HG03354 (cell line): ENCODE results near the gene CRB1.
"Not testable (repeated sequence)": the region's sequence is repeated elsewhere in the genome, so short reads cannot be mapped to it uniquely, and the experiment has no call there.

ENCODE experiments used
- ATAC-seq: cut with Tn5 transposase; IDR thresholded peaks from one replicate; pipeline ENCODE4 v1.9.1; 2021; ENCODE audit warnings: mild to moderate bottlenecking; ENCODE audit not compliant: unreplicated experiment, poor library complexity, severe bottlenecking

The CRB1 gene

GRCh38 chr1:197391303-197392226 lies 123.5 kb downstream of the CRB1 start:
- no peak for ATAC-seq

- no peak for ATAC-seq
These were observed 124.5 kb downstream of the CRB1 start for GRCh38 chr1:197392541-197392940.

GRCh38 chr1:197393105-197393504 lies 125.1 kb downstream of the CRB1 start:
- ATAC-seq, result no peak

- ATAC-seq, result no peak
These were observed 125.7 kb downstream of the CRB1 start for GRCh38 chr1:197393772-197394171.

GRCh38 chr1:197394831-197395608 lies 127.0 kb downstream of the CRB1 start:
- ATAC-seq, result no peak

- no peak for ATAC-seq
These were observed 129.8 kb downstream of the CRB1 start for GRCh38 chr1:197397895-197398294.

DNA sequence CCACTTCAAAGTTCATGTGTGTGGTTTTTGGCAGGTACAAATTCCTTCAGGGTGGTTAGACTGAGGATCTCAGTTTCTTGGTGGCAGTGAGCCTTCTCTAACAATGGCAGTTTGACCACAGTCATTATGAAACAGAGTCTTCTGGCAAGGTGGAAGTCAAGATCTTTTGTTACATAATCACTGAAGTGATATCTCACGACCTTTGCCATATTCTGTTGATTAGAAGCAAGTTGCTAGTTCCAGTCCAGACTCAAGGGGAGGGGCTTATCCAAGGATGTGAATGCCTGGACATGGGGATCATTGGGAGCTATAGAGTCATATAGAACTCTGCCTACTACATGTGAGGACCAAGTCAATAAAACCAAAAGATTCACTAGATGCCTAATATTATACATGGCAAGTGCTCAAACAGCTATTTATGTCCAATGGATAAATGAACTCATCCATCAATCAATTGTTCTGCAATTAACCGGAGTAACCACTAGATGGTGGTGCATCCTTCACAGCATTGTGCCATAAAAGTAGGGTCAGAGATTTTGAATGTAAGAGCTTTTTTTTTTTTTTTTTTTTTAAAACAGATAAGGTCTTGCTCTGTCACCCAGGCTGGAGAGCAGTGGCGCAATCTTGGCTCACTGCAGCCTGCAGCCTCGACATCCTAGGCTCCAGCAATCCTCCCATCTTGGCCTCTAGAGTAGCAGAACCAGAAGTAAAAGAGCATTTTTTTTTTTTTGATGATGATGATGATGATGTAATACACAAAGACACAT lies 131.9 kb downstream of the CRB1 start:
- peak; percentile 93 for ATAC-seq

DNA sequence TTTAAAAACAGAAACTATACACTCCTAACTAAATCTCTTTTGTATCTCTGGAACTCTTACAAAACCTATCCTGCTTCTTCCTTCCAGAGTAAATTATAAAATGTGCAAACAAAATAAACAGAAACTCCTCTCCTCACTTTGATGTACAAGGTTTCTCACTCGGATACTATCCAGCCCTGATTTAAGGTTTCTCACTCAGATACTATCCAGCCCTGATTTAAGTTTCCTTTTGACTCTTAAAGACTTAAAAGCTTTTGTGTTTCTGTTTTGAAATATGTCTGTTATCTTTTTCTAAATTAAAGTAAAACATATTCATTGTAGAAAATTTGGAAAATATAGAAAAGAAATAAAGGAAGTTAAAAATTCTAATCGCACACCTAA lies 132.5 kb downstream of the CRB1 start:
- no peak for ATAC-seq

- no peak for ATAC-seq
These were observed 134.1 kb downstream of the CRB1 start for GRCh38 chr1:197402189-197402588.

- not testable (repeated sequence) for ATAC-seq
These were observed 136.7 kb downstream of the CRB1 start for GRCh38 chr1:197404774-197405173.

- ATAC-seq, result not testable (repeated sequence)
These were observed 137.6 kb downstream of the CRB1 start for GRCh38 chr1:197405614-197406013.

GRCh38 chr1:197413564-197413963 lies 145.5 kb downstream of the CRB1 start:
- no peak for ATAC-seq

- no peak for ATAC-seq
These were observed 147.2 kb downstream of the CRB1 start for GRCh38 chr1:197415221-197415620.

DNA sequence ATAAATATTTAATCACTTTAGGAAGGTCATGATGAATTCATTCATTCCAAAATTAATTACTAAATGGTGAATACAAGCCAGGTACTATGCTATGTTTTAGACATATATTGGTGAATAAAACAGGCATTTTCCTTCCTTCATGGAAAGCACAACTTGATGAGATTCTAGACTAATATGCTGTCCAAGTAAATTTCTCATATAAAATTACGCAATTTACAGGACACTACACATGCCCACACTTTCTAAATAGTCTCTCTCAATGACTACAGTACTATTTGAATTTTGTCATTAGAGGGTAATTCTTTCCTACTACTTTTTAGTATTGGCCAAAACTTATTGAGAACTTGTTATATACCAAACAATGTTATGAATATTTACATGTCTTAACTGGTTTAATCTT lies 150.6 kb downstream of the CRB1 start:
- no peak for ATAC-seq

DNA sequence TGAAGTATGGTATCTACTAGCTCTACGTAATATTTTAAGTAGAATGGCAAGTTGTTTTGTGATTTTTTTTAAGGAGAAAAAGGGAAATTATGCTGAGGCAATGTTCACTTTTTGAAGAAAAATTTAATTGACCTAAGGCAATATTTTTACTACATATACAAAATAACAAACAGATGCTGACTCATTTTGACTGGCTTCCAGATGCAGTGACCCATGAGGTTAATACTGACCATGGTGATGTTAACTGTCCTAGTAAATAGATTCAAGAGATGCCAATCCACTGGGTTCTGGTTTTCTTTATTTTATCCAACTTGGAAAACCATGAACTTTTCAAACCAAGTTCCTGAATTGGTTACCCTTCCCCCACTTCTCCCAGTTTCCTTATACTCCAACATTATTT lies 154.9 kb downstream of the CRB1 start:
- ATAC-seq, result no peak

- ATAC-seq, result no peak
These were observed 156.3 kb downstream of the CRB1 start for GRCh38 chr1:197424380-197424779.

DNA sequence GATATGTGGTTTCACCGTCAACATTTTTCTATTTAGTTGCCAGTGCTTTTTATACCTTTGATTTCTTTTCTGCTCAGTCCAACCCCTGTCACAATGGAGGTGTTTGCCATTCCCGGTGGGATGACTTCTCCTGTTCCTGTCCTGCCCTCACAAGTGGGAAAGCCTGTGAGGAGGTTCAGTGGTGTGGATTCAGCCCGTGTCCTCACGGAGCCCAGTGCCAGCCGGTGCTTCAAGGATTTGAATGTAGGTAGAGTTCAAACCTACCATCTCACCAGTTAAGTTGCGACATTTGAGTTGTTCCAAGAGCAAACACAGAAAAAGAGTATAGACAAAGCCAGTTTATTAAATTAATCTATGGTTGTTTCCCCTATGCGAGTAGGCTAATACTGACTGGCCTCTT lies 161.3 kb downstream of the CRB1 start:
- ATAC-seq, result no peak

- no peak for ATAC-seq
These were observed 167.2 kb downstream of the CRB1 start for GRCh38 chr1:197435224-197435623.

- no peak for ATAC-seq
These were observed 169.5 kb downstream of the CRB1 start for GRCh38 chr1:197437601-197438000.
